Astrocyte (in vitro differentiated cells and primary cell): ENCODE results near the gene CDC37L1. TPM values are rescaled to one million over a fixed set of nuclear protein-coding genes. Genes with fewer than 3 reads are reported as not detected.

Source experiments
- DNase-seq: peaks from one replicate; pipeline ENCODE4 v3.0.0-alpha.2; 2010; ENCODE audit warnings: low read depth
- FAIRE-seq: peaks from 2 replicates; lab custom pipeline; 2011; peaks lifted over from hg19 to GRCh38; lab: Jason Lieb, UNC
- H2AFZ ChIP-seq: 2 replicates; pipeline ENCODE4 v1.6.0; 2012; ENCODE audit warnings: low read depth, low read length, inconsistent platforms
- H3K27ac ChIP-seq: 2 replicates; pipeline ENCODE4 v1.5.1; 2011; ENCODE audit warnings: low read depth, low read length, inconsistent platforms
- H3K27me3 ChIP-seq: 2 replicates; pipeline ENCODE4 v1.6.0; 2011; ENCODE audit warnings: low read length, inconsistent platforms; ENCODE audit not compliant: insufficient read depth
- H3K36me3 ChIP-seq: 2 replicates; pipeline ENCODE4 v1.5.1; 2011; ENCODE audit warnings: low read length, inconsistent platforms; ENCODE audit not compliant: insufficient read depth
- H3K4me1 ChIP-seq: 2 replicates; pipeline ENCODE4 v1.5.1; 2011; ENCODE audit warnings: low read length, inconsistent platforms; ENCODE audit not compliant: insufficient read depth
- H3K4me2 ChIP-seq: 2 replicates; pipeline ENCODE4 v1.6.0; 2012; ENCODE audit warnings: low read length, inconsistent platforms
- H3K4me3 ChIP-seq: 2 replicates; pipeline ENCODE4 v1.5.1; 2011; ENCODE audit warnings: low read depth, mild to moderate bottlenecking, low read length, inconsistent platforms; ENCODE audit not compliant: insufficient read depth
- H3K79me2 ChIP-seq: 2 replicates; pipeline ENCODE4 v1.6.0; 2012; ENCODE audit warnings: mild to moderate bottlenecking, low read length, inconsistent platforms; ENCODE audit not compliant: insufficient read depth
- H3K9ac ChIP-seq: 2 replicates; pipeline ENCODE4 v1.6.0; 2012; ENCODE audit warnings: mild to moderate bottlenecking, low read length, inconsistent platforms
- H3K9me3 ChIP-seq: 2 replicates; pipeline ENCODE4 v1.5.1; 2012; ENCODE audit warnings: low read depth, mild to moderate bottlenecking, low read length, inconsistent platforms; ENCODE audit not compliant: insufficient read depth
- H4K20me1 ChIP-seq: 2 replicates; pipeline ENCODE4 v1.6.0; 2012; ENCODE audit warnings: low read length, inconsistent platforms; ENCODE audit not compliant: insufficient read depth
- H3K27ac Mint-ChIP-seq: one replicate; pipeline ENCODE4 v1.8.0; 2021; ENCODE audit warnings: mild to moderate bottlenecking, mixed read lengths; ENCODE audit not compliant: unreplicated experiment
- H3K27me3 Mint-ChIP-seq: one replicate; pipeline ENCODE4 v1.8.0; 2021; ENCODE audit warnings: low read depth, mixed read lengths; ENCODE audit not compliant: unreplicated experiment
- H3K36me3 Mint-ChIP-seq: one replicate; pipeline ENCODE4 v1.8.0; 2021; ENCODE audit warnings: low read depth, mixed read lengths; ENCODE audit not compliant: unreplicated experiment
- H3K4me1 Mint-ChIP-seq: one replicate; pipeline ENCODE4 v1.8.0; 2021; ENCODE audit warnings: low read depth, mixed read lengths; ENCODE audit not compliant: unreplicated experiment
- H3K4me3 Mint-ChIP-seq: one replicate; pipeline ENCODE4 v1.8.0; 2021; ENCODE audit warnings: mild to moderate bottlenecking, moderate library complexity, mixed read lengths; ENCODE audit not compliant: unreplicated experiment
- H3K9me3 Mint-ChIP-seq: one replicate; pipeline ENCODE4 v1.8.0; 2021; ENCODE audit warnings: mild to moderate bottlenecking, mixed read lengths; ENCODE audit not compliant: unreplicated experiment
- CTCF ChIP-seq: IDR thresholded peaks from 2 replicates; pipeline ENCODE4 v1.5.1; 2011; ENCODE audit warnings: low read depth, mild to moderate bottlenecking, inconsistent platforms, low read length, moderate library complexity; ENCODE audit not compliant: insufficient read depth
- EZH2 ChIP-seq: IDR thresholded peaks from 2 replicates; pipeline ENCODE4 v1.6.1; 2012; ENCODE audit warnings: mild to moderate bottlenecking, low read length, inconsistent platforms; ENCODE audit not compliant: insufficient read depth
- total RNA-seq: library from RNA; stranded (reverse); gene quantifications from 2 replicates; pipeline ENCODE4 v1.2.1, GENCODE V29; 2021

Gene CDC37L1
- total RNA-seq, 1 donor from 2014 or later, result 16.1 TPM

DNA sequence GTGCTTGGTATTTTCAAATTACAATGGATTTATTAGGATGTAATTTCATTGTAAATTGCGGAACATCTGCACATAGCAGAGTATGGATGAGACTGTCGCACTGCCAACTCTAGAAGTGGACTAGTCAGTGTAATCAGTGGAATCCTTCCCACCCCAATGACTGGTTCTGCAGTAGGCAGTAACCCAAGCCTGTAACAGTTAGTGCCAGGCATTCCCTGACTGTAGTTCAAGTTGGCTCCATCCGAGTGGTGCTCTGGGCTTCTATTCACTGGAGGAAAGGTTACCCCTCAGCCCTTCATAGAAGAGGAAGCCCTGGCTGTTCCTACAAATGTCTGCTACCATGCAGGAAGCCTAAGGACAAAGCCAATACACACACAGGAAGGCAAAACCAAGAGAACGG is 38.4 kb downstream of the CDC37L1 start:
- Histone ChIP-seq H3K79me2 (peaks cover 3% of the 10 kb centered on the region), H3K27ac (no peak overlapping the region), H3K4me3 (no peak overlapping the region), H3K9ac (no peak overlapping the region), H4K20me1 (peaks cover 6% of the 10 kb centered on the region), H3K36me3 (peaks cover 20% of the 10 kb centered on the region), H3K27me3 (no peaks in the 10 kb centered on the region), H3K4me1 (no peaks in the 10 kb centered on the region), H3K4me2 (no peak overlapping the region), H3K9me3 (no peaks in the 10 kb centered on the region), H2AFZ (no peak overlapping the region)
- H3K4me3 Mint-ChIP-seq, result no peak overlapping the region
- no peaks in the 10 kb centered on the region for H3K27me3 Mint-ChIP-seq
- H3K27ac Mint-ChIP-seq, result no peak overlapping the region
- no peak for FAIRE-seq
- no peak for TF ChIP-seq EZH2
- no peak for TF ChIP-seq CTCF
- H3K4me1 Mint-ChIP-seq, result no peaks in the 10 kb centered on the region
- DNase-seq, result no peak
- peaks cover 26% of the 10 kb centered on the region for H3K36me3 Mint-ChIP-seq
- H3K9me3 Mint-ChIP-seq, result peaks cover 2% of the 10 kb centered on the region

DNA sequence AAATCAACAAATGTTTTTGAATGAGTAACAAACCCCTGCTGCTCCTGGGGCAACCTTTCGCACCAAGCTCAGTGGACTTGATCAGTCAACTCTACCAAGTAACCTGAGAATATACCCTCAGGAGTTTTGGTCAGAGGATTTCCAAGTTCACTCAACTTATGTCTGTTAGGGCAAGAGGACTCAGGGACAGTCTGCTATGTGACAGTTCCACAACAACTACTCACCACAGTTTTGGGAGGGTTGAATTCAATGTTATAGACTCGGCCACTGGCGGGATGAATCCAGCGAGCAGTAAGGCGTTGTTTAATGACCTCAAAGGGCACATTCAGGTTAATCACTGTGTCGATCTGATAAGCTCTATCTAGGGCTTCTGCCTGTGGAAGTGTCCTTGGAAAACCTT is 39.5 kb downstream of the CDC37L1 start:
- Histone ChIP-seq H3K27ac (no peak overlapping the region), H3K4me2 (no peak overlapping the region), H3K36me3 (peaks cover 20% of the 10 kb centered on the region), H3K9ac (no peak overlapping the region), H3K4me1 (no peaks in the 10 kb centered on the region), H3K27me3 (no peaks in the 10 kb centered on the region), H3K4me3 (no peak overlapping the region), H4K20me1 (peaks cover 2% of the 10 kb centered on the region), H2AFZ (no peak overlapping the region), H3K79me2 (peaks cover 6% of the 10 kb centered on the region), H3K9me3 (no peaks in the 10 kb centered on the region)
- peaks cover 26% of the 10 kb centered on the region for H3K36me3 Mint-ChIP-seq
- DNase-seq (no peak), FAIRE-seq (no peak)
- TF ChIP-seq EZH2 (no peak), CTCF (no peak)
- no peak overlapping the region for H3K4me3 Mint-ChIP-seq
- H3K27ac Mint-ChIP-seq, result no peak overlapping the region
- no peaks in the 10 kb centered on the region for H3K4me1 Mint-ChIP-seq
- no peaks in the 10 kb centered on the region for H3K27me3 Mint-ChIP-seq
- H3K9me3 Mint-ChIP-seq, result peaks cover 2% of the 10 kb centered on the region

GRCh38 chr9:4721736-4722135 is 42.4 kb downstream of the CDC37L1 start:
- no peak overlapping the region for H3K27ac Mint-ChIP-seq
- peaks cover 20% of the 10 kb centered on the region for H3K36me3 ChIP-seq
- H3K27me3 ChIP-seq, result no peaks in the 10 kb centered on the region
- H3K4me3 Mint-ChIP-seq, result no peak overlapping the region
- no peaks in the 10 kb centered on the region for H3K4me1 Mint-ChIP-seq
- no peak overlapping the region for H3K9ac ChIP-seq
- no peaks in the 10 kb centered on the region for H3K27me3 Mint-ChIP-seq
- H4K20me1 ChIP-seq, result peaks cover 3% of the 10 kb centered on the region
- H3K79me2 ChIP-seq, result peaks cover 11% of the 10 kb centered on the region
- no peaks in the 10 kb centered on the region for H3K4me1 ChIP-seq
- no peak overlapping the region for H3K4me3 ChIP-seq
- no peak for FAIRE-seq
- H3K36me3 Mint-ChIP-seq, result peaks cover 19% of the 10 kb centered on the region
- no peaks in the 10 kb centered on the region for H3K9me3 ChIP-seq
- no peak overlapping the region for H3K4me2 ChIP-seq
- TF ChIP-seq EZH2 (no peak), CTCF (no peak)
- no peak for DNase-seq
- no peak overlapping the region for H3K27ac ChIP-seq
- peaks cover 2% of the 10 kb centered on the region for H3K9me3 Mint-ChIP-seq
- no peak overlapping the region for H2AFZ ChIP-seq
